Calu3 (cell line): Measurements from ENCODE around the gene HECTD1. TPM values are rescaled to one million over a fixed set of nuclear protein-coding genes. Genes with fewer than 3 reads are reported as not detected.
"Not testable (repeated sequence)": the region's sequence is repeated elsewhere in the genome, so short reads cannot be mapped to it uniquely, and the experiment has no call there.

ENCODE experiments used
- BruUV-seq: library from RNA; stranded (reverse); fragments of 400-500 nt; replicated peaks from 2 replicates; lab custom pipeline; 2021; lab: Mats Ljungman, UMichigan
- CTCF ChIA-PET: fragments of 300-600 bp; sonication (Branson Sonifier 250); formaldehyde crosslinking; loops from one replicate; lab custom pipeline; 2022; ENCODE audit warnings: antibody characterized with exemption; lab: Charles Lee
- DNase-seq: peaks from one replicate; pipeline ENCODE4 v3.0.0; 2022
- H3K27ac Mint-ChIP-seq: one replicate; pipeline ENCODE4 v1.8.0; 2022; ENCODE audit warnings: mixed read lengths; ENCODE audit not compliant: unreplicated experiment
- H3K27me3 Mint-ChIP-seq: one replicate; pipeline ENCODE4 v1.8.0; 2022; ENCODE audit warnings: mixed read lengths; ENCODE audit not compliant: unreplicated experiment
- H3K36me3 Mint-ChIP-seq: one replicate; pipeline ENCODE4 v1.8.0; 2022; ENCODE audit warnings: mild to moderate bottlenecking, moderate library complexity, mixed read lengths; ENCODE audit not compliant: insufficient read depth, unreplicated experiment
- H3K4me1 Mint-ChIP-seq: one replicate; pipeline ENCODE4 v1.8.0; 2022; ENCODE audit warnings: mild to moderate bottlenecking, low read depth, mixed read lengths; ENCODE audit not compliant: unreplicated experiment
- H3K4me3 Mint-ChIP-seq: one replicate; pipeline ENCODE4 v1.8.0; 2022; ENCODE audit warnings: mild to moderate bottlenecking, low read depth, moderate library complexity, mixed read lengths; ENCODE audit not compliant: unreplicated experiment
- H3K9me3 Mint-ChIP-seq: one replicate; pipeline ENCODE4 v1.8.0; 2022; ENCODE audit warnings: low read depth, mixed read lengths; ENCODE audit not compliant: unreplicated experiment
- CTCF ChIP-seq: fragments of 200-600 bp; IDR thresholded peaks from one replicate; pipeline ENCODE4 v1.8.0; 2022; ENCODE audit warnings: antibody characterized with exemption; ENCODE audit not compliant: unreplicated experiment
- intact Hi-C: fragments of 100-400 bp; cut with micrococcal nuclease; formaldehyde crosslinking; loops from one replicate; pipeline ENCODE4 v1.10.0; 2022; ENCODE audit not compliant: unreplicated experiment
- total RNA-seq: library from RNA; stranded (reverse); gene quantifications from 2 replicates; pipeline ENCODE4 v1.2.3, GENCODE V29; 2022

HECTD1 gene
- total RNA-seq, 1 experiment from 2014 or later = 98.6 TPM

GRCh38 chr14:31244626-31245025 lies 37.0 kb upstream of the HECTD1 start:
- no peak for DNase-seq
- CTCF ChIA-PET = no interaction called here

GRCh38 chr14:31243860-31244259 lies 36.3 kb upstream of the HECTD1 start:
- Mint-ChIP-seq H3K9me3 (no peaks in the 10 kb centered on the region), H3K27ac (peak overlapping the region; percentile 97), H3K4me3 (peak overlapping the region; percentile 47), H3K27me3 (no peaks in the 10 kb centered on the region), H3K36me3 (peaks cover 12% of the 10 kb centered on the region), H3K4me1 (peaks cover 32% of the 10 kb centered on the region)
- intact Hi-C loops = loop anchor here (2.0 kb wide), 2 partner anchors 15 to 19 kb away; no protein-coding TSS in a partner anchor
- TF ChIP-seq CTCF = no peak
- CTCF ChIA-PET = no interaction called here
- no TSS peak for BruUV-seq
- DNase-seq = peak; percentile 88

More at GRCh38 chr14:31244626-31245025, 37.0 kb upstream of the HECTD1 start:
- intact Hi-C loops = loop anchor here (2.0 kb wide), 2 partner anchors 16 to 18 kb away; no protein-coding TSS in a partner anchor
- Mint-ChIP-seq H3K27me3 (no peaks in the 10 kb centered on the region), H3K4me3 (peak overlapping the region; percentile 47), H3K36me3 (peaks cover 12% of the 10 kb centered on the region), H3K27ac (peak overlapping the region; percentile 97), H3K9me3 (no peaks in the 10 kb centered on the region), H3K4me1 (peaks cover 32% of the 10 kb centered on the region)
- BruUV-seq = TSS peak; percentile 99
- TF ChIP-seq CTCF = no peak

- CTCF ChIA-PET, BruUV-seq, H3K9me3 Mint-ChIP-seq, H3K27me3 Mint-ChIP-seq, H3K4me3 Mint-ChIP-seq, intact Hi-C loops, DNase-seq: not testable (repeated sequence)
- peak overlapping the region; percentile 20 for H3K27ac Mint-ChIP-seq
- H3K36me3 Mint-ChIP-seq = peaks cover 12% of the 10 kb centered on the region
- peaks cover 32% of the 10 kb centered on the region for H3K4me1 Mint-ChIP-seq
These were observed 34.8 kb upstream of the HECTD1 start for GRCh38 chr14:31242161-31242940.

GRCh38 chr14:31241450-31242114 lies 34.0 kb upstream of the HECTD1 start:
- no TSS peak for BruUV-seq
- Mint-ChIP-seq H3K4me1 (peaks cover 32% of the 10 kb centered on the region), H3K27ac (peak overlapping the region; percentile 20), H3K9me3 (no peaks in the 10 kb centered on the region), H3K36me3 (peaks cover 12% of the 10 kb centered on the region), H3K4me3 (no peak overlapping the region), H3K27me3 (no peaks in the 10 kb centered on the region)
- DNase-seq = no peak
- no peak for TF ChIP-seq CTCF
- CTCF ChIA-PET = interaction anchor here (0.5 kb wide), 1 partner anchor 11 kb away, joined by 6 read pairs; no protein-coding TSS in a partner anchor
- intact Hi-C loops = no loop called here
